Stimulated activated CD4-positive, alpha-beta T cell treated with anti-CD3 and anti-CD28 coated beads, Interleukin-1b, Interleukin-23, amount 100 ng/mL, for 24 hours (primary cell): ENCODE data around the gene LMOD1.
"Not testable (repeated sequence)": the region's sequence is repeated elsewhere in the genome, so short reads cannot be mapped to it uniquely, and the experiment has no call there.

Source experiments
- DNase-seq, 4 experiments: peaks; one replicate each; pipeline ENCODE4 v3.0.0-alpha.2; 2020; ENCODE audit warnings: low read depth in 4 of 4, low spot score in 1 of 4

The LMOD1 gene

DNA sequence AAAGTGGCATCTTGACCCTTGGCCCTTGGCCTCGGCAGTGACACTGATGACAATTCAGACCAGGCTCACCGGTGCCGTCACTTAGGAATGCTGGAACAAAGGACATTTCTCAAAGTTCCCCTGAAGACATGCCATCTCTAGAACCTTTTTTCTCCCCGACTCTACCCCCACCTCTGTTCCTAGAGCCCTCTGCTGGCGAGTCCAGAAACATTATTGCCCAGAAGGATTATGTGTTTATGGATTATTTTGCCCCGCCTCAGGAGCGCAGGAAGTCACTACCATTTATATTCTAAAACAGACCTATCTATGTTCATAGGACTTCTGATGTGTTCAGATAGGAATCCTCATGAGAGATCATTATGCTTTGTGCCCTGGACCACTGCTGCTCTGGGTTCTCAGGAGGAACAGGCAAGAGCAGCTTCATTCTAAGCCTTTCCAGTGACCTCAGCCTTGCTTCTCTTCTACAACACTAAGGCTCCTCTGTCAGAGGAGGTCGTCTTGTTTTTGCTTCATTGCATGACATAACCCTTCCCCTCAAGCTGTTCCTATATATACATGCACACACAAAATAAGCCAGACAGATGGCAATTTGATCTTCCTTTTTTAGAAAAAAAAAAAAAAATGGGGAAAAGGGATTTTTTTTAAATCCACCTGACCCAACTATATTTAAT, 70.1 kb downstream of the LMOD1 start:
- DNase-seq, result no peak

DNA sequence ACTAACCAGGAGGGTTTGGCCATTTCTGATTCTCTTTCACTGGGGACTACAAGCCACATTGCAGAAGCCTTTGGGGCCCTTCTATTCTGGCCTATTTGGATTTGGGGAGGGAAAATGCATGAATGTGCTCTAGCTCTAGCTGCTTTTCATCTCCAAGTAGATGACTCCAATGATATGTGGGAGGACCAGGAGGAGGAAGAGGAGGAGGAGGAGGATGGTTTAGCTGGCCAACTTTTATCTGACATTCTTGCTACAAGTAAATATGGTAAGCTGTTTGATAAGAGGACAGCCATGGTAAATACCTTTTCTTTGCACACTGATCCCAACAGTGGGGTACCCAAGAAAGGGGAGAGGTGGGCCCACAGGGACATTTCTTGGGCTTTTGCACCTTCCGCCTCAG, 71.7 kb downstream of the LMOD1 start:
- no peak for DNase-seq

DNA sequence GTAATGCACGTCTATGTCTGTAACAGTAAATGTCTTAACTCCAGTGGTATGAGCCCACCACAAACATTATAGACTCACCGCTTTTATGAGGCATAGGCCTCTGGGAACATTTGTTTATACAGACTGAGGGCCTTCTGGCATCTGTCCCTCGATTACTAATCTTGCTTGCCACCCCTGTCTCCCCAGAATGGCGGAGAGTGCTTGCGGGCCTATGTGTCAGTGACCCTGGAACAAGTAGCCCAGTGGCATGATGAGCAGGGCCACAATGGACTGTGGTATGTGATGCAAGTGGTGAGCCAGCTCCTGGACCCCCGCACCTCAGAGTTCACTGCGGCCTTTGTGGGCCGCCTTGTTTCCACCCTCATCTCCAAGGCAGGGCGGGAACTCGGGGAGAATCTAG, 76.0 kb downstream of the LMOD1 start:
- DNase-seq, result no peak

DNA sequence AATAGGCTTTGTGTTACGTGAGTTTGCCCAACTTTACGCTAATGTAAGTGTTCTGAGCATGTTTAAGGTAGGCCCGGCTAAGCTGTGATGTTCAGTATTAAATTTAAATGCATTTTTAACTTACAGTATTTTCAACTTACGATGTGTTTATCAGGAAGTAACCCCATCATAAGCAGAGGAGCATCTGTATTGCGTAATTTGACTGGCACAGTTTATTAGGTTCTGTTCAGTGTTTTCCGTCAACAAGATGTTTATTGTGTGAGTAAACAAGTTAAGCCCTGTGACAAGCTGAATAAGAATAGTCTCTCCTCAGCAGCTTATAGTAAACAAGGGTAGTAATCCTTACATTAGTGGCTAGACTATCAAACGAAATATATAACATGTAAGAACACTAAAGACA, 84.9 kb downstream of the LMOD1 start:
- DNase-seq, result no peak

DNA sequence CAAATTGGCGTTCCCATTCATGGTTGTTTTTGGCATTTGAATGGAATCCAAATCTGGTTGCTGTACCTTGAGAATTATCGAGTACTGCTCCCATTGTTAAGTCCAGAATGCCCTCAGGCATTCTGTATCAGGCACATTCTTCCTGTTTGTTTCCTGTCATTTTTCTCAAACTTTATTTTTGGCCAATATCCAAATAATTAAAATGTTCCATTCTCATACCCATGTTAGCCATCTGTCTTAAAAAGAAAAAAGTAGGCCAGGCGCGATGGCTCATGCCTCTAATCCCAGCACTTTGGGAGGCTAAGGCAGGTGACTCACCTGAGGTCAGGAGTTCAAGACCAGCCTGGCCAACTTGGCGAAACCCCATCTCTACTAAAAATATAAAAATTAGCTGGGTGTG, 86.9 kb downstream of the LMOD1 start:
- no peak for DNase-seq

DNA sequence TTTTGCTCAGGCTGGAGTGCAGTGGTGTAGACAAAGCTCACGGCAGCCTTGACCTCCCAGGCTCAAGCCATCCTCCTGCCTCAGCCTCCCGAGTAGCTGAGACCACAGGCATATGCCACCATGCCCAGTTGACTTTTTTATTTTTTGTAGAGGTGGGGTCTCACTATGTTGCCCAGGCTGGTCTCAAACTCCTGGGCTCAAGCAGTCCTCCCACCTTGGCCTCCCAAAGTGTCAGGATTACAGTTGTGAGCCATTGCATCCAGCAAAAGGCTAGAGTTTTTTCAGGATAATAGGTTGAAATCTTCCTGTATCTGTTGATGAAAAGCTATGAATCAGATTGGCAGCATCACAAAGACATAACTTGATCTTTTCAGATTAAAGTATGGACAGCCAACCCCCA, 89.6 kb downstream of the LMOD1 start:
- DNase-seq, result not testable (repeated sequence)

DNA sequence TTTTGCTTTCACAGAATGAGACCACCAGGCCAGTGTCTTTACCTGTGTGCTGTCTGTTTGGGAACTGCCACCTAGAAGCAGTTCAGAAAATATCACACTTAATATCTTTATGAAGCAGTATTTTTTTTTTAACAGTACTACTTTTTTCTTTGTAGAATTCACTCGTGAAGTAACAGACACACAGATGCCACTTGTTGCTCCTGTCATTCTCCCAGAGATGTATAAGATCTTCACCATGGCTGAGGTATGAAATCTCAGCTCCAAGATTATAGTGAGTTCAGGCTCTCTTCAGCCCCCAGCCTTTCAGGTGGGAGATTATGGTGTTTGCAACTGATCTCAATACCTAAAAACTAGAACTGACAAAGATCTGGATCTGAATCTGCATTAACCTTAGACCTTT, 94.4 kb downstream of the LMOD1 start:
- DNase-seq, result no peak

DNA sequence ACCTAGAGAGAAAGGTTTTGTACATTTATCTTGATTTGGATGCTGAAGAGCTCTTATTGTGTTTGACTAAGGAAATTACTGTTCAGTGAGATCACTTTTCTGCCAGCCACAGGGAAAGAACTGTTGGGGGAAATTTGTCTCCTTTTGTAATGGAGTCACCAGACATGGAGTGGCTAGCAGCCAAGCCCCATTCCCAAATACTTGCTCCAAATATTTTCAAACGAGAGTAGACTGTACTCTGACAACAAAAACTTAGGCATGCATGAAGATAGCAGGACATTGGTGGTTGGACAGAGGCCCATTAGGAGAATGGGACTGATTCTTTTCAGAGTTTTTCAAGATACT, 96.3 kb downstream of the LMOD1 start:
- DNase-seq, result no peak

DNA sequence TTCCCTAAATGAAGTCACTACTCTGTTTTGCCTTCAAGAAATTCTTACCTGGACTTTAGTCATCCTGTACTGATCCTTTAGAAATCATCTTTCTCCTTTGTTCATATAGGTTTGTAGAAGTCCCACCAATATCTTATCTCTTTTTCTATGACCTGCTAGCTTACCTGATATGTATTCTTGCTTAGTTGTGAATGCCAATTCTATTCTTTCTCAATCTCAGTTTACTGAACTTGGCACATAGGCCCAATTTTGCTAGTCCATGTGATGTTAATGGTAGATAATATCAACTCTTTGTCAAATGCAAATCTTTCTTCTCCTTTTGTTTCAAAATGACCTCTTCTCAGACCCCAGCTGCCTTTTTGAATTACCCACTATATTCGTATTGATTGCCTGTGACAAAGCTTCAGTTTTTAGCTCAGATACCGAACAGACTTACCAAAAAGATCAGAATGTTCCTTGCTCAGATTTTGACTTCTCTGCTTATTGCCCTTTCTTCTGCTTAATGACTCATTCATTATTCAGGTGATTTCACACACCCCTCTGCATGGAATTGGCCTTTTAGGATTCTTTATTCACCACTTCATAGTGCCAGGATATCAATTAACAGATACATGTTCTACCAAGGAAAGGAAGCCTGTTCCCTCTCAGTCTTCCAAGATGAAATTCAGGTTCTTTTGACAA, 96.8 kb downstream of the LMOD1 start:
- DNase-seq, result no peak

DNA sequence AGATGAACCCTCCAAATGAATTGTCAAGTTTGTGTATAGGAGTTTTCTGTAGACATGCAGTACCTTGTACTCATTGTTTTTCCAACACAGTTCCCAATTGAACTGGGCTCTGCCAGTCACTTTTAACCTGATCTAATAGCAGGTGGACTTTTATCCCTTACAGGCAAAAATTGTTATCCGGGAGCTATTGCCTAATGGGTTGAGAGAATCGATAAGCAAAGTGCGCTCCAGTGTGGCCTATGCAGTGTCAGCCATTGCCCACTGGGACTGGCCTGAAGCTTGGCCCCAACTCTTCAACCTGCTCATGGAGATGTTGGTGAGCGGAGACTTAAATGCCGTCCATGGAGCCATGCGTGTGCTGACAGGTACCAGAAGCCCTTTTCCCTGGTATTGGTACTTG, 98.1 kb downstream of the LMOD1 start:
- no peak for DNase-seq

DNA sequence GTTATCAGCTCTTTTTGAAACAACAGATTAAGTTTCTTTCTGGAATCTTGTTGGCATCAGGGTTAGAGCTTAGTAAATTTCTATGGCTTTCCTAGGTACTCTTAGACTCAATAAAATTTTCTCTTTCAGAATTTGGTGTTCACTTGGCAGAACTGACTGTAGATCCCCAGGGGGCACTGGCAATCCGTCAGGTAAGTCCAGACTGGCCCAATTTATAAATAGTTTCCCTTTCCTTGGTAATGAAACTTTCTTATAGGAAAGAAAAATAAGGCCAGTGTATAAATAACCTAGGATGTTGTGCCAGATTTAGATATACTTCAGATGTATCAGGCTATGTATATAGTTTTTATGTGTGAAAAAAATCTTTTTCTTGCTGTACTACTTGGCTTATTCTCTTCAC, 99.2 kb downstream of the LMOD1 start:
- DNase-seq, result no peak
